ENCODE measurements around the gene NSDHL.

GRCh38 chrX:152819266-152819665 lies 11.6 kb upstream of the NSDHL start:
- no peak for TF ChIP-seq CTCF (conservative IDR thresholded peaks at IDR 0.05)
- TF ChIP-seq EZH2 (IDR thresholded peaks at IDR 0.05; ENCODE audit: low read depth): no peak
